Panc1 (cell line): ENCODE measurements around the gene GLI1. TPM values are rescaled to one million over a fixed set of nuclear protein-coding genes. Genes with fewer than 3 reads are reported as not detected.
"Not testable (repeated sequence)": the region's sequence is repeated elsewhere in the genome, so short reads cannot be mapped to it uniquely, and the experiment has no call there.

Experiments used
- ATAC-seq: fragments of 200-7000 bp; cut with Tn5 transposase; 2 replicates; pipeline ENCODE4 v1.9.1; 2020; ENCODE audit warnings: mild to moderate bottlenecking, moderate library complexity
- BruUV-seq: library from RNA; stranded (reverse); fragments of 400-500 nt; replicated peaks from 2 replicates; lab custom pipeline; 2021; lab: Mats Ljungman, UMichigan
- CTCF ChIA-PET: fragments of 300-600 bp; sonication (Branson Sonifier 250); formaldehyde crosslinking; loops from one replicate; lab custom pipeline; 2022; ENCODE audit warnings: antibody characterized with exemption; lab: Charles Lee
- POLR2A ChIA-PET: fragments of 300-600 bp; sonication (Branson Sonifier 250); formaldehyde crosslinking; loops from one replicate; lab custom pipeline; 2022; ENCODE audit warnings: antibody characterized with exemption; lab: Charles Lee
- DNase-seq: peaks from one replicate; pipeline ENCODE4 v3.0.0-alpha.2; 2010; ENCODE audit warnings: low read depth, low spot score
- H3K27ac ChIP-seq: 2 replicates; pipeline ENCODE4 v1.5.1; 2011; ENCODE audit warnings: mild to moderate bottlenecking, low read length, inconsistent platforms
- H3K27me3 ChIP-seq: fragments of 200-500 bp; sonication (Bioruptor generic); 2 replicates; pipeline ENCODE4 v1.6.0; 2014; ENCODE audit warnings: low read length, inconsistent platforms; ENCODE audit not compliant: control insufficient read depth, insufficient read depth
- H3K36me3 ChIP-seq: fragments of 200-500 bp; sonication (Bioruptor generic); 2 replicates; pipeline ENCODE4 v1.5.1; 2014; ENCODE audit warnings: inconsistent platforms, mild to moderate bottlenecking, low read length, moderate library complexity; ENCODE audit not compliant: control insufficient read depth, insufficient read depth
- H3K4me1 ChIP-seq: 2 replicates; pipeline ENCODE4 v1.5.1; 2011; ENCODE audit warnings: inconsistent platforms, mild to moderate bottlenecking, low read length, moderate library complexity; ENCODE audit not compliant: control insufficient read depth, insufficient read depth
- H3K4me3 ChIP-seq, 2 experiments: 2 replicates each; pipeline ENCODE4 v1.5.1; 2011 to 2012; ENCODE audit warnings: low read depth in 2 of 2, low read length in 2 of 2, mild to moderate bottlenecking in 2 of 2, inconsistent platforms in 1 of 2, moderate library complexity in 1 of 2
- H3K9me3 ChIP-seq: fragments of 200-500 bp; sonication (Bioruptor generic); 2 replicates; pipeline ENCODE4 v1.5.1; 2014; ENCODE audit warnings: low read depth, mild to moderate bottlenecking, inconsistent platforms, low read length, moderate library complexity; ENCODE audit not compliant: control insufficient read depth, insufficient read depth
- CTCF ChIP-seq: fragments of 450-650 bp; IDR thresholded peaks from 2 replicates; pipeline ENCODE4 v1.5.1; 2017; ENCODE audit warnings: mild to moderate bottlenecking
- POLR2AphosphoS5 ChIP-seq: IDR thresholded peaks from 2 replicates; pipeline ENCODE4 v1.6.1; 2012; ENCODE audit warnings: mild to moderate bottlenecking, low read depth, low read length, moderate library complexity
- REST ChIP-seq, 2 experiments: IDR thresholded peaks; 2 replicates each; pipeline ENCODE4 v1.6.1; 2011 to 2012; ENCODE audit warnings: low read depth in 2 of 2, control low read depth in 1 of 2, low read length in 1 of 2, mild to moderate bottlenecking in 1 of 2, moderate library complexity in 1 of 2; ENCODE audit not compliant: insufficient read depth in 1 of 2
- SIN3A ChIP-seq: IDR thresholded peaks from 2 replicates; pipeline ENCODE4 v1.6.1; 2012; ENCODE audit warnings: low read depth, mild to moderate bottlenecking, low read length, moderate library complexity, borderline replicate concordance; ENCODE audit not compliant: insufficient read depth
- TCF7L2 ChIP-seq: IDR thresholded peaks from 2 replicates; pipeline ENCODE4 v1.6.1; 2011; ENCODE audit warnings: mild to moderate bottlenecking, low read depth, low read length, inconsistent platforms
- in situ Hi-C: cut with HindIII; loops from 2 replicates; pipeline ENCODE4 v1.10.0; 2016; ENCODE audit warnings: low sequenced_read_pairs, low pct_unique_long_range_greater_than_20kb
- intact Hi-C: fragments of 100-400 bp; cut with micrococcal nuclease; formaldehyde crosslinking; loops from one replicate; pipeline ENCODE4 v1.10.0; 2022; ENCODE audit not compliant: unreplicated experiment
- total RNA-seq: library from RNA; stranded (reverse); gene quantifications from one replicate; pipeline ENCODE4 v1.2.1, GENCODE V29; 2021; ENCODE audit not compliant: unreplicated experiment

Gene GLI1
- total RNA-seq, 1 experiment from 2014 or later, result 6.5 TPM

- DNase-seq (no peak), ATAC-seq (no peak)
- H3K27me3 ChIP-seq, result no peaks in the 10 kb centered on the region
- H3K27ac ChIP-seq, result no peak overlapping the region
- BruUV-seq, result no TSS peak
- H3K9me3 ChIP-seq, result no peaks in the 10 kb centered on the region
- H3K4me3 ChIP-seq, result no peak overlapping the region
- ChIA-PET POLR2A (no interaction called here), CTCF (interaction anchor here (0.5 kb wide), 1 partner anchor 97 kb away, joined by 3 read pairs; no protein-coding TSS in a partner anchor)
- in situ Hi-C loops (no loop called here), intact Hi-C loops (no loop called here)
- H3K36me3 ChIP-seq, result peaks cover 24% of the 10 kb centered on the region
- no peak for TF ChIP-seq SIN3A
- no peak for TF ChIP-seq REST (IDR thresholded peaks at IDR 0.05; ENCODE audit: insufficient read depth in 1 of 2, low read depth in 2 of 2, low read length in 1 of 2)
- no peak for TF ChIP-seq CTCF
- TF ChIP-seq POLR2AphosphoS5, result no peak
- no peak for TF ChIP-seq TCF7L2
- no peaks in the 10 kb centered on the region for H3K4me1 ChIP-seq
These were observed 39.0 kb downstream of the GLI1 start for GRCh38 chr12:57498571-57498970.

- in situ Hi-C loops (no loop called here), intact Hi-C loops (no loop called here)
- Histone ChIP-seq H3K27ac (no peak overlapping the region), H3K27me3 (no peaks in the 10 kb centered on the region), H3K36me3 (peaks cover 27% of the 10 kb centered on the region), H3K4me3 (no peak overlapping the region), H3K4me1 (no peaks in the 10 kb centered on the region), H3K9me3 (no peaks in the 10 kb centered on the region)
- TF ChIP-seq POLR2AphosphoS5 (no peak; the same call in 1 of the 2 replicates), SIN3A (no peak)
- no peak for ATAC-seq
- no TSS peak for BruUV-seq
- no peak for DNase-seq
- ChIA-PET CTCF (interaction anchor here (0.6 kb wide), 1 partner anchor 40 kb away, joined by 3 read pairs; no protein-coding TSS in a partner anchor), POLR2A (no interaction called here)
These were observed 40.6 kb downstream of the GLI1 start for GRCh38 chr12:57500213-57500612.

- CTCF ChIA-PET, ATAC-seq, POLR2A ChIA-PET, H3K4me3 ChIP-seq, BruUV-seq, in situ Hi-C loops, H3K27ac ChIP-seq, H3K9me3 ChIP-seq, H3K27me3 ChIP-seq, intact Hi-C loops, H3K4me1 ChIP-seq, DNase-seq: not testable (repeated sequence)
- H3K36me3 ChIP-seq, result peaks cover 26% of the 10 kb centered on the region
These were observed 42.9 kb downstream of the GLI1 start for GRCh38 chr12:57502311-57502969.

- H3K4me1 ChIP-seq, DNase-seq, H3K4me3 ChIP-seq, POLR2A ChIA-PET, ATAC-seq, intact Hi-C loops, H3K27ac ChIP-seq, H3K27me3 ChIP-seq, in situ Hi-C loops, BruUV-seq, H3K9me3 ChIP-seq: not testable (repeated sequence)
- CTCF ChIA-PET, result interaction anchor here (0.7 kb wide), 1 partner anchor 58 kb away, joined by 9 read pairs; no protein-coding TSS in a partner anchor
- H3K36me3 ChIP-seq, result peaks cover 16% of the 10 kb centered on the region
These were observed 47.0 kb downstream of the GLI1 start for GRCh38 chr12:57506541-57506940.

- not testable (repeated sequence) for BruUV-seq
These were observed 48.2 kb downstream of the GLI1 start for GRCh38 chr12:57507796-57508195.

More at GRCh38 chr12:57507796-57508195, 48.2 kb downstream of the GLI1 start:
- POLR2A ChIA-PET, DNase-seq, H3K4me3 ChIP-seq, CTCF ChIA-PET, H3K4me1 ChIP-seq, in situ Hi-C loops, H3K27me3 ChIP-seq, ATAC-seq, H3K27ac ChIP-seq, H3K9me3 ChIP-seq, intact Hi-C loops: not testable (repeated sequence)
- H3K36me3 ChIP-seq, result peaks cover 19% of the 10 kb centered on the region
